GM23338 (cell line): ENCODE data around the gene NT5M. TPM values are rescaled to one million over a fixed set of nuclear protein-coding genes. Genes with fewer than 3 reads are reported as not detected.

Experiments
- ATAC-seq: fragments of 200-7000 bp; cut with Tn5 transposase; 3 replicates; pipeline ENCODE4 v1.9.1; 2020
- DNase-seq: peaks from one replicate; pipeline ENCODE4 v3.0.0-alpha.2; 2015; ENCODE audit warnings: low spot score
- H2AFZ ChIP-seq: fragments of 200-600 bp; sonication (generic); 2 replicates; pipeline ENCODE4 v1.8.0; 2016; ENCODE audit warnings: antibody characterized with exemption, mild to moderate bottlenecking, moderate library complexity
- H3F3A ChIP-seq: fragments of 200-600 bp; sonication (generic); replicated peaks from 2 replicates; pipeline ENCODE4 v1.8.0; 2017; ENCODE audit warnings: antibody characterized with exemption, mixed run types, low read depth
- H3K27ac ChIP-seq: fragments of 200-600 bp; sonication (generic); 2 replicates; pipeline ENCODE4 v1.6.1; 2016; ENCODE audit warnings: low read depth
- H3K27me3 ChIP-seq: fragments of 200-600 bp; sonication (generic); 2 replicates; pipeline ENCODE4 v1.8.0; 2016; ENCODE audit warnings: mild to moderate bottlenecking, mixed run types, moderate library complexity; ENCODE audit not compliant: insufficient read depth
- H3K36me3 ChIP-seq: fragments of 200-600 bp; sonication (generic); 2 replicates; pipeline ENCODE4 v1.8.0; 2016; ENCODE audit warnings: mild to moderate bottlenecking; ENCODE audit not compliant: insufficient read depth
- H3K4me1 ChIP-seq: fragments of 200-600 bp; sonication (generic); 2 replicates; pipeline ENCODE4 v1.8.0; 2016; ENCODE audit warnings: mild to moderate bottlenecking, moderate library complexity; ENCODE audit not compliant: insufficient read depth
- H3K4me2 ChIP-seq: fragments of 200-600 bp; sonication (generic); 2 replicates; pipeline ENCODE4 v1.7.1; 2017; ENCODE audit warnings: mixed run types
- H3K4me3 ChIP-seq: fragments of 200-600 bp; sonication (generic); 2 replicates; pipeline ENCODE4 v1.6.1; 2016; ENCODE audit warnings: mixed run types
- H3K79me2 ChIP-seq: fragments of 200-600 bp; sonication (generic); replicated peaks from 2 replicates; pipeline ENCODE4 v1.8.0; 2017; ENCODE audit warnings: mild to moderate bottlenecking; ENCODE audit not compliant: insufficient read depth
- H3K9me2 ChIP-seq: fragments of 200-600 bp; sonication (generic); 2 replicates; pipeline ENCODE4 v1.8.0; 2017; ENCODE audit not compliant: insufficient read depth
- H4K20me1 ChIP-seq: fragments of 200-600 bp; sonication (generic); replicated peaks from 2 replicates; pipeline ENCODE4 v1.8.0; 2017; ENCODE audit warnings: mild to moderate bottlenecking; ENCODE audit not compliant: insufficient read depth
- H3K27ac Mint-ChIP-seq: 2 replicates; pipeline ENCODE4 v1.8.0; 2020; ENCODE audit warnings: inconsistent platforms, mild to moderate bottlenecking, moderate library complexity, mixed read lengths
- H3K27me3 Mint-ChIP-seq: 3 replicates; pipeline ENCODE4 v1.8.0; 2022; ENCODE audit warnings: low read depth, mild to moderate bottlenecking, moderate library complexity, mixed read lengths, inconsistent platforms; ENCODE audit not compliant: insufficient read depth, poor library complexity
- H3K36me3 Mint-ChIP-seq: 3 replicates; pipeline ENCODE4 v1.8.0; 2021; ENCODE audit warnings: low read depth, mild to moderate bottlenecking, inconsistent platforms, moderate library complexity, mixed read lengths
- H3K4me1 Mint-ChIP-seq: 3 replicates; pipeline ENCODE4 v1.8.0; 2020; ENCODE audit warnings: mild to moderate bottlenecking, inconsistent platforms, mixed read lengths
- H3K4me3 Mint-ChIP-seq: 3 replicates; pipeline ENCODE4 v1.8.0; 2021; ENCODE audit warnings: moderate library complexity, mild to moderate bottlenecking, inconsistent platforms, mixed read lengths
- H3K9me3 Mint-ChIP-seq: 3 replicates; pipeline ENCODE4 v1.8.0; 2020; ENCODE audit warnings: moderate library complexity, mild to moderate bottlenecking, inconsistent platforms, mixed read lengths
- CREB1 ChIP-seq: fragments of 250-450 bp; sonication (Bioruptor Pico); IDR thresholded peaks from 2 replicates; pipeline ENCODE4 v1.5.0; 2020; ENCODE audit warnings: low read depth, mild to moderate bottlenecking, moderate library complexity
- JUNB ChIP-seq: IDR thresholded peaks from one replicate; pipeline ENCODE4 v1.6.1; 2016; ENCODE audit warnings: antibody characterized with exemption; ENCODE audit not compliant: unreplicated experiment
- ZNF114 ChIP-seq: fragments of 250-450 bp; sonication (Bioruptor Pico); IDR thresholded peaks from 2 replicates; pipeline ENCODE4 v1.5.0; 2020; ENCODE audit warnings: mild to moderate bottlenecking, moderate library complexity
- polyA plus RNA-seq: library from polyadenylated mRNA; unstranded; fragments of >200 nt; fragmentation: Nextera tagmentation; extraction: Ambion mirVana; gene quantifications from 2 replicates; pipeline ENCODE4 v1.2.1, GENCODE V29; 2016
- total RNA-seq: library from RNA; depleted of rRNA; stranded (reverse); fragments of >200 nt; shearing (Covaris generic); gene quantifications from 2 replicates; pipeline ENCODE4 v1.2.3, GENCODE V29; 2014
- TF ChIP-seq, protein P1 (sequence below), 2 experiments: fragments of 200-600 bp in 1 of 2; sonication (generic) in 1 of 2; conservative IDR thresholded peaks; 2 replicates each; pipeline versions ENCODE4 v1.5.1 to v1.6.1; 2016 to 2017; ENCODE audit warnings: antibody characterized with exemption in 2 of 2, low read depth in 2 of 2, mild to moderate bottlenecking in 2 of 2, moderate library complexity in 1 of 2
- TF ChIP-seq, protein P2 (sequence below): IDR thresholded peaks from one replicate; pipeline ENCODE4 v1.6.1; 2018; ENCODE audit warnings: antibody characterized with exemption; ENCODE audit not compliant: unreplicated experiment

Gene NT5M
- total and polyA plus RNA-seq, 2 experiments from 2014 or later = 6.0 to 10.6 TPM

DNA sequence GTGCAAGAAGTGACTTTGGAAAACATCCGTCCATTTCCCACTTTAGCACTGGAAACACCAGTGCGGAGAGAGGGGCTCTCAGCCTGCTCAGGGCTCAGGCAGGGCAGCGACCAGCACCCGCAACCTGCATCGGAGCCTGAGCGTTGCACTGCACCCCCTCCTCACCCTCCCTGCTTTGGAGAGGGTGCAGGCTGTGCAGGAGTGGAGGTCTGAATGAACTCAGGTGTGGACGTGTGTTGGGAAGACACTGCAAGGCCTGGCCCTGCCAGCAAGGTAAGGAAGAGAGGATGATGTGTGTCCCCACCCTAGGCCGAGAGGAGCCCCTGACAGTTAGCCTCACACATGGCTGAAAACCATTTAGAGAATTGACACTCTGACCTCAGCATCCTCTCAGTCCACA, 81.8 kb downstream of the NT5M start:
- DNase-seq (no peak), ATAC-seq (no peak)
- no peaks in the 10 kb centered on the region for H3K27me3 ChIP-seq
- H3K4me2 ChIP-seq = no peak overlapping the region
- Mint-ChIP-seq H3K27me3 (peaks cover under 1% of the 10 kb centered on the region), H3K36me3 (no peaks in the 10 kb centered on the region), H3K27ac (no peak overlapping the region), H3K4me3 (no peak overlapping the region), H3K9me3 (no peaks in the 10 kb centered on the region), H3K4me1 (peaks cover 5% of the 10 kb centered on the region)
- H3K4me1 ChIP-seq = no peaks in the 10 kb centered on the region
- no peak overlapping the region for H3K4me3 ChIP-seq
- no peaks in the 10 kb centered on the region for H3K36me3 ChIP-seq
- no peaks in the 10 kb centered on the region for H3K79me2 ChIP-seq
- TF ChIP-seq, protein P1, sequence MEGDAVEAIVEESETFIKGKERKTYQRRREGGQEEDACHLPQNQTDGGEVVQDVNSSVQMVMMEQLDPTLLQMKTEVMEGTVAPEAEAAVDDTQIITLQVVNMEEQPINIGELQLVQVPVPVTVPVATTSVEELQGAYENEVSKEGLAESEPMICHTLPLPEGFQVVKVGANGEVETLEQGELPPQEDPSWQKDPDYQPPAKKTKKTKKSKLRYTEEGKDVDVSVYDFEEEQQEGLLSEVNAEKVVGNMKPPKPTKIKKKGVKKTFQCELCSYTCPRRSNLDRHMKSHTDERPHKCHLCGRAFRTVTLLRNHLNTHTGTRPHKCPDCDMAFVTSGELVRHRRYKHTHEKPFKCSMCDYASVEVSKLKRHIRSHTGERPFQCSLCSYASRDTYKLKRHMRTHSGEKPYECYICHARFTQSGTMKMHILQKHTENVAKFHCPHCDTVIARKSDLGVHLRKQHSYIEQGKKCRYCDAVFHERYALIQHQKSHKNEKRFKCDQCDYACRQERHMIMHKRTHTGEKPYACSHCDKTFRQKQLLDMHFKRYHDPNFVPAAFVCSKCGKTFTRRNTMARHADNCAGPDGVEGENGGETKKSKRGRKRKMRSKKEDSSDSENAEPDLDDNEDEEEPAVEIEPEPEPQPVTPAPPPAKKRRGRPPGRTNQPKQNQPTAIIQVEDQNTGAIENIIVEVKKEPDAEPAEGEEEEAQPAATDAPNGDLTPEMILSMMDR (conservative IDR thresholded peaks at IDR 0.05; ENCODE audit: low read depth in 2 of 2) = no peak
- no peak for TF ChIP-seq CREB1 (CRISPR knock-in tag)
- TF ChIP-seq, protein P2, sequence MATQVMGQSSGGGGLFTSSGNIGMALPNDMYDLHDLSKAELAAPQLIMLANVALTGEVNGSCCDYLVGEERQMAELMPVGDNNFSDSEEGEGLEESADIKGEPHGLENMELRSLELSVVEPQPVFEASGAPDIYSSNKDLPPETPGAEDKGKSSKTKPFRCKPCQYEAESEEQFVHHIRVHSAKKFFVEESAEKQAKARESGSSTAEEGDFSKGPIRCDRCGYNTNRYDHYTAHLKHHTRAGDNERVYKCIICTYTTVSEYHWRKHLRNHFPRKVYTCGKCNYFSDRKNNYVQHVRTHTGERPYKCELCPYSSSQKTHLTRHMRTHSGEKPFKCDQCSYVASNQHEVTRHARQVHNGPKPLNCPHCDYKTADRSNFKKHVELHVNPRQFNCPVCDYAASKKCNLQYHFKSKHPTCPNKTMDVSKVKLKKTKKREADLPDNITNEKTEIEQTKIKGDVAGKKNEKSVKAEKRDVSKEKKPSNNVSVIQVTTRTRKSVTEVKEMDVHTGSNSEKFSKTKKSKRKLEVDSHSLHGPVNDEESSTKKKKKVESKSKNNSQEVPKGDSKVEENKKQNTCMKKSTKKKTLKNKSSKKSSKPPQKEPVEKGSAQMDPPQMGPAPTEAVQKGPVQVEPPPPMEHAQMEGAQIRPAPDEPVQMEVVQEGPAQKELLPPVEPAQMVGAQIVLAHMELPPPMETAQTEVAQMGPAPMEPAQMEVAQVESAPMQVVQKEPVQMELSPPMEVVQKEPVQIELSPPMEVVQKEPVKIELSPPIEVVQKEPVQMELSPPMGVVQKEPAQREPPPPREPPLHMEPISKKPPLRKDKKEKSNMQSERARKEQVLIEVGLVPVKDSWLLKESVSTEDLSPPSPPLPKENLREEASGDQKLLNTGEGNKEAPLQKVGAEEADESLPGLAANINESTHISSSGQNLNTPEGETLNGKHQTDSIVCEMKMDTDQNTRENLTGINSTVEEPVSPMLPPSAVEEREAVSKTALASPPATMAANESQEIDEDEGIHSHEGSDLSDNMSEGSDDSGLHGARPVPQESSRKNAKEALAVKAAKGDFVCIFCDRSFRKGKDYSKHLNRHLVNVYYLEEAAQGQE = no peak
- no peak for TF ChIP-seq JUNB
- no peak for TF ChIP-seq ZNF114 (CRISPR knock-in tag)
- no peak overlapping the region for H2AFZ ChIP-seq
- H3F3A ChIP-seq = no peaks in the 10 kb centered on the region
- H3K27ac ChIP-seq = no peak overlapping the region
- H3K9me2 ChIP-seq = no peaks in the 10 kb centered on the region
- H4K20me1 ChIP-seq = no peaks in the 10 kb centered on the region

DNA sequence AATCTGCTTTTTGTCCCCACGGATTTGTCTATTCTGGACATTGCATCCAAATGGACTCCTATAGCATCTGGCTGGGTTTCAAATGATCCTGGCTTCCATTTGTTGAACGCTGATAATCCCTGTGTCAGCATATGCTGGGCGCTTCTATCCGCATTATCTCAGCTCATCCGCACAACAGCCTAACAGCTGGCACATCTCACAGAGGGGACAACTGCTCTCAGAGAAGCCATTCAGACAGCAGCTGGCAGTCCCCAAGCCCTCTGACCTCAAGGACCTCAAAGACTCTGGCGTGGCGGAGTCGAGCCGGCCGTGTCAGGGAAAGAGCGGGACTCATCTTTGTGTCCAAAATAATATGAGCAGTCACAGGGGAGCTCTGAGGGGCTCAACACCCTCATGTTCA, 82.3 kb downstream of the NT5M start:
- ATAC-seq (no peak), DNase-seq (no peak)
- Mint-ChIP-seq H3K27ac (no peak overlapping the region), H3K4me3 (no peak overlapping the region), H3K27me3 (no peaks in the 10 kb centered on the region), H3K4me1 (peaks cover 5% of the 10 kb centered on the region), H3K9me3 (no peaks in the 10 kb centered on the region), H3K36me3 (no peaks in the 10 kb centered on the region)
- H2AFZ ChIP-seq = no peak overlapping the region
- no peaks in the 10 kb centered on the region for H3K79me2 ChIP-seq
- no peaks in the 10 kb centered on the region for H3K9me2 ChIP-seq
- H3K4me2 ChIP-seq = no peak overlapping the region
- no peak overlapping the region for H3K27ac ChIP-seq
- no peaks in the 10 kb centered on the region for H3K27me3 ChIP-seq
- TF ChIP-seq, protein P2 = no peak
- H4K20me1 ChIP-seq = no peaks in the 10 kb centered on the region
- H3K36me3 ChIP-seq = no peaks in the 10 kb centered on the region
- H3K4me1 ChIP-seq = no peaks in the 10 kb centered on the region
- H3F3A ChIP-seq = no peaks in the 10 kb centered on the region
- H3K4me3 ChIP-seq = no peak overlapping the region
